ENCODE measurements around the gene PRKCD.

GRCh38 chr3:53240989-53241972 lies 80.3 kb downstream of the PRKCD start:
- TF ChIP-seq TEAD4 (IDR thresholded peaks at IDR 0.05; ENCODE audit: low read length) (no peak), TEAD4 (CRISPR knock-in tag; IDR thresholded peaks at IDR 0.05; ENCODE audit: borderline replicate concordance) (no peak), POLR2A (conservative IDR thresholded peaks at IDR 0.05) (no peak), BHLHE40 (IDR thresholded peaks at IDR 0.05; ENCODE audit: low read length) (no peak), KAT2B (IDR thresholded peaks at IDR 0.05; ENCODE audit: low read depth, low read length) (no peak), POLR2AphosphoS5 (IDR thresholded peaks at IDR 0.05; ENCODE audit: control insufficient read depth, insufficient read depth, low read depth, low read length) (no peak), ZBTB8A (IDR thresholded peaks at IDR 0.05; ENCODE audit: partially characterized antibody) (no peak), CTCF (IDR thresholded peaks at IDR 0.05 in 2 of 3, conservative IDR thresholded peaks at IDR 0.05 in 1 of 3; ENCODE audit: insufficient read depth in 2 of 3, low read depth in 1 of 3, low read length in 3 of 3) (no peak), KAT8 (IDR thresholded peaks at IDR 0.05; ENCODE audit: low read depth) (no peak), EHMT2 (IDR thresholded peaks at IDR 0.05) (no peak), SRSF1 (IDR thresholded peaks at IDR 0.05; ENCODE audit: low read depth, low read length) (no peak), KDM1A (IDR thresholded peaks at IDR 0.05) (no peak), KDM4B (IDR thresholded peaks at IDR 0.05; ENCODE audit: borderline replicate concordance in 2 of 2, low read depth in 1 of 2) (no peak), EZH2 (IDR thresholded peaks at IDR 0.05; ENCODE audit: borderline replicate concordance, low read depth, low read length) (no peak)
